Activated CD8-positive, alpha-beta memory T cell treated with anti-CD3 and anti-CD28 coated beads for 36 hours (primary cell): Measurements from ENCODE around the gene TMC8. TPM values are rescaled to one million over a fixed set of nuclear protein-coding genes. Genes with fewer than 3 reads are reported as not detected.

Experiments
- CTCF ChIA-PET: fragments of 350-600 bp; sonication (Branson Sonifier 250); formaldehyde crosslinking; loops from one replicate; lab custom pipeline; 2021; ENCODE audit warnings: antibody characterized with exemption; lab: Charles Lee
- POLR2A ChIA-PET: fragments of 350-600 bp; sonication (Branson Sonifier 250); formaldehyde crosslinking; loops from one replicate; lab custom pipeline; 2021; ENCODE audit warnings: antibody characterized with exemption; lab: Charles Lee
- total RNA-seq, 2 experiments: library from RNA; stranded (reverse); gene quantifications; one replicate each; pipeline ENCODE4 v1.2.3, GENCODE V29; 2021

Gene TMC8
- total RNA-seq, 2 experiments from 2014 or later: 139 to 144 TPM

- ChIA-PET CTCF (interaction anchor here (0.9 to 10.0 kb wide), 5 partner anchors 7 to 232 kb away, joined by 3 to 68 read pairs (median 5); no protein-coding TSS in a partner anchor), POLR2A (interaction anchor here (1.7 kb wide), 1 partner anchor 12 kb away, joined by 7 read pairs; no protein-coding TSS in a partner anchor)
These were observed 1.8 kb upstream of the TMC8 start, which contains the start of gene TMC6 for GRCh38 chr17:78128551-78129350. TSS of gene TMC6 (minus strand) at chr17:78128755. CDS start at chr17:78126832, 1,923 bp downstream.

GRCh38 chr17:78129351-78130089, 1.1 kb upstream of the TMC8 start:
- CTCF ChIA-PET: interaction anchor here (0.9 to 10.0 kb wide), 3 partner anchors 15 to 122 kb away, joined by 3 to 62 read pairs (median 5); no protein-coding TSS in a partner anchor
- POLR2A ChIA-PET: interaction anchor here (1.3 to 1.8 kb wide), 3 partner anchors 8 to 15 kb away, joined by 3 to 8 read pairs (median 6); no protein-coding TSS in a partner anchor

GRCh38 chr17:78130090-78130436, 508 bp upstream of the TMC8 start:
- ChIA-PET POLR2A (interaction anchor here (1.0 to 1.8 kb wide), 4 partner anchors 9 to 16 kb away, joined by 3 to 8 read pairs (median 6); no protein-coding TSS in a partner anchor), CTCF (interaction anchor here (1.0 to 10.0 kb wide), 3 partner anchors 16 to 46 kb away, joined by 3 to 62 read pairs (median 5); no protein-coding TSS in a partner anchor)

- ChIA-PET CTCF (interaction anchor here (1.0 to 10.0 kb wide), 4 partner anchors 9 to 38 kb away, joined by 3 to 62 read pairs (median 4); no protein-coding TSS in a partner anchor), POLR2A (interaction anchor here (1.0 to 1.8 kb wide), 4 partner anchors 7 to 17 kb away, joined by 3 to 8 read pairs (median 6); no protein-coding TSS in a partner anchor)
These were observed 857 bp downstream of the TMC8 start for GRCh38 chr17:78131172-78132083.

GRCh38 chr17:78132084-78132676, 1.6 kb downstream of the TMC8 start:
- ChIA-PET CTCF (interaction anchor here (1.4 kb wide), 1 partner anchor 10 kb away, joined by 4 read pairs; no protein-coding TSS in a partner anchor), POLR2A (no interaction called here)

- POLR2A ChIA-PET: no interaction called here
- CTCF ChIA-PET: interaction anchor here (7.9 kb wide), 1 partner anchor 20 kb away, joined by 65 read pairs; no protein-coding TSS in a partner anchor
These were observed 2.2 kb downstream of the TMC8 start for GRCh38 chr17:78132767-78133178.

GRCh38 chr17:78133179-78133951, 2.8 kb downstream of the TMC8 start:
- CTCF ChIA-PET: interaction anchor here (0.6 to 7.9 kb wide), 5 partner anchors 7 to 20 kb away, joined by 3 to 68 read pairs (median 6); no protein-coding TSS in a partner anchor
- POLR2A ChIA-PET: interaction anchor here (0.6 to 1.3 kb wide), 3 partner anchors 9 to 206 kb away, joined by 3 to 10 read pairs (median 7); no protein-coding TSS in a partner anchor

GRCh38 chr17:78133971-78134898, 3.7 kb downstream of the TMC8 start:
- POLR2A ChIA-PET: interaction anchor here (0.6 to 1.3 kb wide), 4 partner anchors 8 to 205 kb away, joined by 3 to 10 read pairs (median 6); no protein-coding TSS in a partner anchor
- CTCF ChIA-PET: interaction anchor here (0.6 to 7.9 kb wide), 13 partner anchors 8 to 72 kb away, joined by 3 to 68 read pairs (median 4); partner anchors contain the start of genes AFMID and TK1

- POLR2A ChIA-PET: interaction anchor here (1.1 kb wide), 1 partner anchor 10 kb away, joined by 4 read pairs; no protein-coding TSS in a partner anchor
These were observed 4.4 kb downstream of the TMC8 start for GRCh38 chr17:78134899-78135385.

GRCh38 chr17:78135858-78136500, 5.4 kb downstream of the TMC8 start:
- CTCF ChIA-PET: interaction anchor here (1.0 to 7.9 kb wide), 8 partner anchors 8 to 51 kb away, joined by 3 to 68 read pairs (median 8); partner anchors contain the start of genes AFMID and TK1
- POLR2A ChIA-PET: no interaction called here

More at GRCh38 chr17:78134899-78135385, 4.4 kb downstream of the TMC8 start:
- CTCF ChIA-PET: interaction anchor here (0.6 to 7.9 kb wide), 12 partner anchors 9 to 71 kb away, joined by 3 to 68 read pairs (median 4); partner anchors contain the start of genes AFMID and TK1

GRCh38 chr17:78137392-78138203, 7.0 kb downstream of the TMC8 start:
- POLR2A ChIA-PET: interaction anchor here (1.1 to 1.5 kb wide), 3 partner anchors 7 to 12 kb away, joined by 6 read pairs; partner anchors contain the start of gene TMC8
- CTCF ChIA-PET: interaction anchor here (0.5 to 7.9 kb wide), 12 partner anchors 9 to 1896 kb away, joined by 3 to 68 read pairs (median 4); no protein-coding TSS in a partner anchor

- POLR2A ChIA-PET: interaction anchor here (1.1 to 1.5 kb wide), 3 partner anchors 8 to 13 kb away, joined by 6 read pairs; partner anchors contain the start of gene TMC8
These were observed 7.9 kb downstream of the TMC8 start for GRCh38 chr17:78138204-78139060.

More at GRCh38 chr17:78138204-78139060, 7.9 kb downstream of the TMC8 start:
- CTCF ChIA-PET: interaction anchor here (0.6 to 7.9 kb wide), 9 partner anchors 8 to 1895 kb away, joined by 3 to 68 read pairs (median 4); no protein-coding TSS in a partner anchor
